Measurements from ENCODE around the gene LAIR2. TPM values are rescaled to one million over a fixed set of nuclear protein-coding genes. Genes with fewer than 3 reads are reported as not detected.
"Not testable (repeated sequence)": the region's sequence is repeated elsewhere in the genome, so short reads cannot be mapped to it uniquely, and the experiment has no call there.

The LAIR2 gene
- total RNA-seq, 2 experiments from 2014 or later, result not detected

DNA sequence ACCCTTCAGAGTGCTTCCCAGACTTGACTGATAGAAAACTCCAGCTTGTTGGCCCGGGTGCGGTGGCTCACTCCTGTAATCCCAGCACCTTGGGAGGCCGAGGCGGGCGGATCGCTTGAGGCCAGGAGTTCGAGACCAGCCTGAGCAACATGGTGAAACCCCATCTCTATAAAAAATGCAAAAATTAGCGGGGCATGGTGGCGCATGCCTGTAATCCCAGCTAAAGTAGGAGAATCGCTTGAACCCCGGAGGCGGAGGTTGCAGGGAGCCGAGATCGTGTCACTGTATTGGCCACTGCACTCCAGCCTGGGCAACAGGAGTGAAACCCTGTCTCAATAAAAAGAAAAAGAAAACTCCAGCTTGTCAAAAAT lies 36.5 kb upstream of the LAIR2 start:
- CTCF ChIA-PET; H3K36me3 Mint-ChIP-seq; DNase-seq; H3K9me3 Mint-ChIP-seq; POLR2A ChIA-PET; H3K27ac Mint-ChIP-seq; intact Hi-C loops (cut with micrococcal nuclease): not testable (repeated sequence)
- Mint-ChIP-seq H3K27me3 (peaks cover 17% of the 10 kb centered on the region), H3K4me1 (ENCODE audit: low read depth) (peaks cover 21% of the 10 kb centered on the region), H3K4me3 (peak overlapping the region; percentile 52)

DNA sequence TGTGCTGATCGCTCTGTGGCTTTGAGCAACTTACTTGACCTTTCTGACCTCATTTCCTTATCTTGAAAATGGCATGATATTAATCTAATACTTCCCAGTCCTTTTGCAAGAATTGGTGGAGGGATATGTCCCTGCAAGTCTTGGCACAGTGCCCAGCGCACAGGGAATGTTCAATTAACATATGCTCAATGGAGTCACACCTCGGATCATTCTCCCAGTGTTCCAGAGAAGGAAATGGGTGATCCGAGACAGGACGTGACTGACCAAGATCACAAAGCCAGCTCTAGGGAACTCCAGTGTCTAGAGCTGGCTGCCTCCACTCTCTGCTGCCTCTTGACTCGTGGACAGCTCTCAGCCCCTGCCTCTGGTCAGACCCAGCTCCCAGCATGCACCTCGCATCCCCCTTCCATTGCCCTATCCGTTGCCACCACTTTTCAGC lies 33.1 kb upstream of the LAIR2 start:
- ChIA-PET POLR2A (no interaction called here), CTCF (interaction anchor here (2.4 kb wide), 1 partner anchor 9 kb away, joined by 8 read pairs; no protein-coding TSS in a partner anchor)
- peaks cover 11% of the 10 kb centered on the region for H3K4me1 Mint-ChIP-seq (ENCODE audit: low read depth)
- H3K27ac Mint-ChIP-seq, result no peak overlapping the region
- H3K27me3 Mint-ChIP-seq, result peaks cover 26% of the 10 kb centered on the region
- H3K36me3 Mint-ChIP-seq, result no peaks in the 10 kb centered on the region
- DNase-seq, result no peak
- intact Hi-C loops (cut with micrococcal nuclease), result no loop called here
- no peaks in the 10 kb centered on the region for H3K9me3 Mint-ChIP-seq
- H3K4me3 Mint-ChIP-seq, result no peak overlapping the region

DNA sequence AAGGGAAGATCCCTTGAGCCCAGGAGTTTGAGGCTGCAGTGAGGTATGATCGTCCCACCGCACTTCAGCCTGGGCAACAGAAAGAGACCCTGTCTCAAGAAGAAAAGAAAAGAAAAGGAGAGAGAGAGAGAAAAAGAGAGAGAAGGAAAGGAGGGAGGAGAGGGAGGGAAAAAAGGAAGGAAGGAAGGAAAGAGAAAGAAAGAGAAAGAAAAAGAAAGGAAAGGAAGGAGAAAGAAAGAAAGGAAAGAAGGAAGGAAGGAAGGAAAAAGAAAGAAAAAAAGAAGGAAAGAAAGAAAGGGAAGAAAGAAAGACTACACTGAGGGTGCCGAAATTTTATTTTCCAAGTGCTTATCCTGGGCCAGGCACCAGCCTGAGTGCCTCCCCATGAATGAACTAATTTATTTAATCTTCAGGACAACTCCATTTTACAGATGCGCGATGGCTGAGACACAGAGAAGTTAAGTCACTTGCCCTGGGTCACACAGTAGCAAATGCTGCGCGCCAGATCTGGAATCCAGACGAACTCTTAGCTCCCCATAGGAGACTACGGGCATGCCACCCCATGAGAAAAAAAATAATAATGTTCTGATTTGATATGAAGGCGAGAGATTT lies 32.2 kb upstream of the LAIR2 start:
- H3K27me3 Mint-ChIP-seq, result peaks cover 26% of the 10 kb centered on the region
- H3K4me1 Mint-ChIP-seq (ENCODE audit: low read depth), result peaks cover 9% of the 10 kb centered on the region
- no peaks in the 10 kb centered on the region for H3K36me3 Mint-ChIP-seq
- ChIA-PET POLR2A (interaction anchor here (1.1 kb wide), 1 partner anchor 10 kb away, joined by 4 read pairs; no protein-coding TSS in a partner anchor), CTCF (interaction anchor here (1.2 to 2.4 kb wide), 2 partner anchors 9 to 207 kb away, joined by 3 to 8 read pairs; no protein-coding TSS in a partner anchor)
- DNase-seq, result no peak
- no peaks in the 10 kb centered on the region for H3K9me3 Mint-ChIP-seq
- no peak overlapping the region for H3K4me3 Mint-ChIP-seq
- H3K27ac Mint-ChIP-seq, result no peak overlapping the region
- intact Hi-C loops (cut with micrococcal nuclease), result no loop called here

DNA sequence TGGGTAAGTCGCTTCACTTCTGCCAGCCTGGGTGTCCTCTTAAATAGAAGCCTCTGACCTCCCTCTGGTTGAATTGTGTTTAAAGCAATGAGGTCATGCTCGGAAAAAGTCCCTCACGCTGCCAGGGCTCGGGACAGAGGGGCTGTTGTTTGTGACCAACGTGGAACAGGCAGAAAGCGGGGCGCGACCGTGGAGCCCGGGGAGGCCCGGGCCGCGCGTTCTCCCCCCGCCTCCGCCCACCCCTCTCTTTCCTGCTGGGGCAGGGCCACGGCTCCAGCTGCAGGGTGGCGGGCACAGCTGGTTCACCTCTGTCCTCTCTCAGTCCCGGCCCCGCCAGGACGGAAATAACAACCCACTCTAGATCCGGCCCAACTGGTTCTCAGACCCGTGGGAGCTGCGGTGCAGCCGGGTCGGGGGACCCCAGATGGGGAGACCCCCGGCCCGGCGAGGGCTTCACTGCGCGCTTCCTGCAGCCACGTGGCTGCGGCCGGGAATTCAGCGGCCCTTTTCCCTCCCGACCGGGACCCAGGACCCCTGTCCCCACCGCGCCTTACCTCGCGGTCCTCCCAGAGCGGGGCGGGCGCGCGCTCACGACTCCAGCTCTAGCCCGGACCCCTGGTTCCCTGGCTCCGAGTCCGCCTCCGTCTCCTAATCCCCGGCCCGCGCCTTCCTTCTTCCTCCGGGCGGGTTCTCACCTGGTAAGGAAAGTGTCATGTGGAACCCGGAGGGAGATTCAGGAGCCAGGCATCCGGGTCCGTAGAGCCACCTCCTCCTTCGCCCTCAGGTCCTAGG lies 31.4 kb upstream of the LAIR2 start:
- POLR2A ChIA-PET, result interaction anchor here (1.1 kb wide), 1 partner anchor 11 kb away, joined by 4 read pairs; no protein-coding TSS in a partner anchor
- no peak overlapping the region for H3K27ac Mint-ChIP-seq

DNA sequence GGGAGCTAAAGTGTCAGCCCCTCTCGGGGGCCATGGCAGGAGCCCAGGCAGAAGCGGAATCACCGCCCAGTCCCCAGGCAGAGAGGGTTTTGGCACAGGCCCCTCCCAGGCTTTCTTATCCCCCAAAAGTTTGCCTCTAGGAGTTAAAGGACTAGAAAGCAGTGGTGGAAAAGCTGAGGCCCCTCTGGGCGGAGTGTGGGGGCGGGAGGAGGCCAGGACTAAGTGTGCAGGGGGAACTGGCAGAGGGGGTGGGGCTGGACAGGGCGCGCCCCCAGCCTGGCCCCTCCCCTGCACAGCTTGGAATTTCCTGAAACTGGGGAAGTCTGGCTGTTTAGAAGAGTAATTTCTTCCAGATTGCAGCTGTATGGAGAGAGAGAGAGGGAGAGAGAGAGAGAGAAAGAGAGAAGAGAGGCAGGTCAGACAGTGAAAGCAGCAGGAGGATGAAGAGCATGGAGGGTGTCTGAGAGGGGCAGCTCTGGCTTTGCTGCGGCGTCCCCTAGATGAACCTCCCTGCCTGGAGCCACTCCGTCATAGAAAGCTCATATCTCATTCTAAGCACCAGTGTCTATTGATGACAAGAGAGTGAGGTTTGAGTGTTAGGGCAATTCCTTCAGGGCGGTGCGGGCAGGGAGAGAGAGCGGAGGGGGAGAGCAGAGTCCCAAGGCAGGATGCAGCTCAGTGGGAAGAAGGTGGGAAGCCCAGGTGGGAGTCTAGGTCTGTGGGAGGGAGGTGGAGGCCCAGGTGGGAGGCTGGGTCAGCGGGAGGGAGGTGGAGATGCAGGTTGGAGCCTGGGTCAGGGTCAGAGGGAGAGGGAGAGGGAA lies 29.4 kb upstream of the LAIR2 start, which contains the start of gene CDC42EP5:
Gene CDC42EP5, minus strand, starts transcription at position 226 of the 821 bp plus-strand sequence. CDS start 7,749 bp downstream, outside the sequence.
- no peak within 1 kb of the TSS for H3K4me3 Mint-ChIP-seq
- no peak for DNase-seq
- peaks cover 9% of the 10 kb centered on the region for H3K4me1 Mint-ChIP-seq (ENCODE audit: low read depth)
- ChIA-PET CTCF (interaction anchor here (0.8 to 1.4 kb wide), 2 partner anchors 8 to 204 kb away, joined by 3 to 7 read pairs; no protein-coding TSS in a partner anchor), POLR2A (no interaction called here)
- H3K9me3 Mint-ChIP-seq, result no peaks in the 10 kb centered on the region
- H3K27me3 Mint-ChIP-seq, result peaks cover 36% of the 10 kb centered on the region
- intact Hi-C loops (cut with micrococcal nuclease), result no loop called here
- H3K36me3 Mint-ChIP-seq, result no peaks in the 10 kb centered on the region
- no peak within 1 kb of the TSS for H3K27ac Mint-ChIP-seq

More for the DNA sequence above, 31.4 kb upstream of the LAIR2 start:
- no peaks in the 10 kb centered on the region for H3K9me3 Mint-ChIP-seq
- no peak for DNase-seq
- H3K4me1 Mint-ChIP-seq (ENCODE audit: low read depth), result peaks cover 9% of the 10 kb centered on the region
- intact Hi-C loops (cut with micrococcal nuclease), result no loop called here
- H3K36me3 Mint-ChIP-seq, result no peaks in the 10 kb centered on the region
- H3K4me3 Mint-ChIP-seq, result no peak overlapping the region
- peaks cover 26% of the 10 kb centered on the region for H3K27me3 Mint-ChIP-seq
- CTCF ChIA-PET, result interaction anchor here (1.2 to 2.4 kb wide), 2 partner anchors 8 to 206 kb away, joined by 3 to 8 read pairs; no protein-coding TSS in a partner anchor

DNA sequence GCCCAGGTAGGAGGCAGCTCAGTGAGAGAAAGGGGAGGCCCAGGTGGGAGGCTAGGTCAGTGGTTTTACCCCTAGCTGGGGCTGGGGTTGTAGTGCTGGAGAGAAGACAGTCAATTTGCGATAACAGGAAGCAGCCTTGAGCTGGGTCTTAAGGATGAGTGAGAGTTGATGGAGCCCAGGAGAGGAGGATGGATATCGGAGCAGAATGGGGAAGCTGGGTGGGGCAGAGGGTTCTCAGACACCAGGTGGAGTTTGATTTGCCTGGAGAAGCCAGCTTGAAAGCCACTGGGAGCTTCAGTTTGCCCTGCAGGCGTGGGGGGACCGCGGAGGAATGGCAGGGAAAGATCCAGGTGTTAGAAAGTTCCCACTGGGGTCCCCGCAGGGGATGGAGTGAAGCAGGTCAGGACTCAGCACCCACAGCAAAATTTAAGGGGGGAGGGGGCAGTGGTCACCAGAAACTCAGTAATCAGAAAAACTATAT lies 28.7 kb upstream of the LAIR2 start:
- Mint-ChIP-seq H3K36me3 (no peaks in the 10 kb centered on the region), H3K4me1 (ENCODE audit: low read depth) (peaks cover 9% of the 10 kb centered on the region), H3K27ac (no peak overlapping the region), H3K4me3 (no peak overlapping the region), H3K27me3 (peaks cover 39% of the 10 kb centered on the region), H3K9me3 (no peaks in the 10 kb centered on the region)
- no peak for DNase-seq
- POLR2A ChIA-PET, result no interaction called here
- CTCF ChIA-PET, result interaction anchor here (0.8 to 1.4 kb wide), 2 partner anchors 8 to 204 kb away, joined by 3 to 7 read pairs; no protein-coding TSS in a partner anchor
- intact Hi-C loops (cut with micrococcal nuclease), result no loop called here

DNA sequence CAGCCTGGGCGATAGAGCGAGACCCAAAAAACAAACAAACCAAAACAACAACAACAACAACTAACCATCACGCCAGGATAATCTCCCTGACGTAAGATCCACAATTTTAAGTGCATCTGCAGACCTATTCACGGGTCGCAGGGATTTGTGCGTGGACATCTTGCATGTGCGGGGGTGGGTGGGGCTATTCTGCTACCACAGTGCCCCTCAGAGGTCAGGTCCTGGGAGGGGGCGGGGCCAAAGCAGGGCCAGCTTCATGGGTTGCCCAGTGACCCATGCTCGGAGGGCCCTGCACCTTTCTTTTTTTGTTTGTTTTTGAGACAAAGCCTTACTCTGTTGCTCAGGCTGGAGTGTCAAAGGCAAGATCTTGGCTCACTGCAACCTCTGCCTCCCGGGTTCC lies 26.9 kb upstream of the LAIR2 start:
- no peak for DNase-seq
- intact Hi-C loops (cut with micrococcal nuclease), result no loop called here
- Mint-ChIP-seq H3K36me3 (no peaks in the 10 kb centered on the region), H3K9me3 (no peaks in the 10 kb centered on the region), H3K27ac (no peak overlapping the region), H3K4me3 (no peak overlapping the region), H3K27me3 (peaks cover 27% of the 10 kb centered on the region), H3K4me1 (ENCODE audit: low read depth) (peaks cover 7% of the 10 kb centered on the region)
- POLR2A ChIA-PET, result no interaction called here
- CTCF ChIA-PET, result no interaction called here

DNA sequence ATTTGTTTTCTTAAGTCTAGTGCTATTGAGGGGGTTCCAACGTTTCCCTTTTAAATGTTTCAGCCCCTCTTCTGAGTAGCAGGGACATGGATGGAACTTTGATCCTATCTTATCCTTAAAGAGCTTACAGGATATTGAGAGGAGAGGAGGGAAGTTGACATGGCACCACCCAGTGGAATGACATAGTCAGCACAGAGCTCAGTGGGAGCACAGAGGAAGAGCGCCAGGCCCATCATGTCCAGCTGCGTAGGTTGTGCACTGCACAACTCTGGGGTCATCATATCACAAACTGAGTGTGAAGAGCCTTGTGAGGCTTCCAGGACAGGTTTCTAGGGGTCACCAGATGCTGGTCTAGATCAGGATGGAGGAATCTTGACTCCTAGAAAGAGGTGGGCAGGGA lies 25.0 kb upstream of the LAIR2 start:
- Mint-ChIP-seq H3K4me3 (no peak overlapping the region), H3K27ac (no peak overlapping the region), H3K9me3 (no peaks in the 10 kb centered on the region), H3K4me1 (ENCODE audit: low read depth) (peaks cover 7% of the 10 kb centered on the region), H3K27me3 (peaks cover 27% of the 10 kb centered on the region), H3K36me3 (no peaks in the 10 kb centered on the region)
- no peak for DNase-seq
- intact Hi-C loops (cut with micrococcal nuclease), result loop anchor here (1.0 kb wide), 1 partner anchor 199 kb away; no protein-coding TSS in a partner anchor
- ChIA-PET CTCF (interaction anchor here (1.5 to 6.5 kb wide), 3 partner anchors 7 to 197 kb away, joined by 3 to 77 read pairs (median 8); no protein-coding TSS in a partner anchor), POLR2A (no interaction called here)

DNA sequence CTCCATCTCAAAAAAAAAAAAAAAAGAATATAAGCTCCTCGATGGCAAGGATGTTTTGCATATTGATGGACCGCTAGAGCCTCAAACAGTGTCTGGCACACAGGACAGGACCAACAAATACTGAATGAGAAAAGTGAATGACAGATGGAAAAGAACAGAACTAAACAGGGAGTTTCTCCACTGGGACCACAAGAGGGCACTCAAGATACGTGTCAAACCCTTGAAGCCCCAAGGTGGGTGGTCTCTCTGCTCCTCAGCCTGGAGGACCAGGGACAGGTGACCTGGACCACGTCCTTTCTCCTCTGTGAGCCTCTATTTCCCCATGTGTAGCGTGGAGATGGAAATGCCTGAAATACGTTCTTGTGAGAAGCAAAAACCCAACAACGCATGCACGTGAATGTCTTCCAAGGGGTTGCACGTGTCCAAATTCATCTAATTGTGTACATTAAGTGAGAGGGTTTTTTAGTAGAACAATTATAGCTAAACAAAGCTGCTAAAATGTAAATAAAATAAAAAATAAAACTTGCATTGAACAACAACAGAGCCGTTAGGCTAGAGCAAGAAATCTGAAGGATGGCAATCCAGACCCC lies 23.9 kb upstream of the LAIR2 start:
- Mint-ChIP-seq H3K9me3 (no peaks in the 10 kb centered on the region), H3K27me3 (peaks cover 24% of the 10 kb centered on the region), H3K36me3 (no peaks in the 10 kb centered on the region), H3K27ac (no peak overlapping the region), H3K4me3 (no peak overlapping the region), H3K4me1 (ENCODE audit: low read depth) (peaks cover 2% of the 10 kb centered on the region)
- ChIA-PET POLR2A (no interaction called here), CTCF (interaction anchor here (0.6 to 6.5 kb wide), 9 partner anchors 8 to 203 kb away, joined by 3 to 77 read pairs (median 4); partner anchors contain the start of gene LENG8)
- intact Hi-C loops (cut with micrococcal nuclease), result loop anchor here (1.0 kb wide), 1 partner anchor 198 kb away; no protein-coding TSS in a partner anchor
- DNase-seq, result peak; percentile 31

DNA sequence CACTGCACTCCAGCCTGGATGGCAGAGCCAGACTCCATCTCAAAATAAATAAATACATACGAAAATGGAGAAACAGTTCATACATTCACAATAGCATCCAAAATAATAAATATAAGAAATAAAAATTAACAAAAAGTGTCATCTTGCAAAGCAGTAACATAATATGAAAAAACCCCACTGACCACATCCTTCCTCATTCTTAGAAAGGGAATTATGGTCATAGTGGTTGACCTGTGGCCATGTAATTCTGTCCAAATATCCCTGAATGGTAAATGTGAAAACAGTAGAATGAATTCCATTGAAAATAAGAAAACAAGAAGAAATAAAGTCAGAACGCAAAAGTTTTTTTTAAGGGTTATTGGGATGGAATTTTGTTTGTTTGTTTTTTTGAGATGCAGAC lies 22.6 kb upstream of the LAIR2 start:
- no peaks in the 10 kb centered on the region for H3K9me3 Mint-ChIP-seq
- CTCF ChIA-PET, result interaction anchor here (0.9 to 6.5 kb wide), 6 partner anchors 10 to 200 kb away, joined by 3 to 77 read pairs (median 6); no protein-coding TSS in a partner anchor

DNA sequence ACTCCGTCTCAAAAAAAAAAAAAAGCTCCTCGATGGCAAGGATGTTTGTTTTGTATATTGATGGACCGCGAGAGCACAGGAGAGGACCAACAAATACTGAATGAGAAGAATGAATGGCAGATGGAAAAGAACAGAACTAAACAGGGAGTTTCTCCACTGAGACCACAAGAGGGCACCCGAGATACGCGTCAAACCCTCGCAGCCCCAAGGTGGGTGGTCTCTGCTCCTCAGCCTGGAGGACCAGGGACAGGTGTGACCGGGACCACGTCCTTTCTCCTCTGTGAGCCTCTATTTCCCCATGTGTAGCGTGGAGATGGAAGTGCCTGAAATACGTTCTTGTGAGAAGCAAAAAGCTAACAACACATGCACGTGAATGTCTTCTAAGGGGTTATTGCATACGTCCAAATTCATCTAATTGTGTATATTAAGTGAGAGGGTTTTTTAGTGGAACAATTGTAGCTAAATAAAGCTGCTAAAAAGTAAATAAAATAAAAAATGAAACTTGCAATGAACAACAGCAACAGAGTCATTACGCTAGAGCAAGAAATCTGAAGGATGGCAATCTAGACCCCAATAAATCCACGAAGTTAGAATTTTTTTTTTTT lies 21.2 kb upstream of the LAIR2 start:
- DNase-seq, result peak; percentile 37
- Mint-ChIP-seq H3K27me3 (peaks cover 28% of the 10 kb centered on the region), H3K27ac (peak overlapping the region; percentile 4), H3K9me3 (no peaks in the 10 kb centered on the region), H3K4me3 (peak overlapping the region; percentile 27), H3K4me1 (ENCODE audit: low read depth) (peaks cover 5% of the 10 kb centered on the region), H3K36me3 (no peaks in the 10 kb centered on the region)
- ChIA-PET POLR2A (no interaction called here), CTCF (interaction anchor here (0.6 to 6.5 kb wide), 15 partner anchors 8 to 1584 kb away, joined by 3 to 77 read pairs (median 4); partner anchors contain the start of gene CDC42EP5)
- intact Hi-C loops (cut with micrococcal nuclease), result no loop called here

More for the DNA sequence above, 22.6 kb upstream of the LAIR2 start:
- Mint-ChIP-seq H3K4me3 (no peak overlapping the region), H3K27ac (no peak overlapping the region), H3K36me3 (no peaks in the 10 kb centered on the region), H3K27me3 (peaks cover 26% of the 10 kb centered on the region), H3K4me1 (ENCODE audit: low read depth) (peaks cover 2% of the 10 kb centered on the region)
- POLR2A ChIA-PET, result no interaction called here
- intact Hi-C loops (cut with micrococcal nuclease), result no loop called here
- no peak for DNase-seq

Measured in activated CD4-positive, alpha-beta memory T cell treated with anti-CD3 and anti-CD28 coated beads for 36 hours (primary cell).